ENCODE data around the gene ING5.
A peak's percentile ranks its signal among the peaks of the same experiment; 100 is the strongest.

ING5 gene

DNA sequence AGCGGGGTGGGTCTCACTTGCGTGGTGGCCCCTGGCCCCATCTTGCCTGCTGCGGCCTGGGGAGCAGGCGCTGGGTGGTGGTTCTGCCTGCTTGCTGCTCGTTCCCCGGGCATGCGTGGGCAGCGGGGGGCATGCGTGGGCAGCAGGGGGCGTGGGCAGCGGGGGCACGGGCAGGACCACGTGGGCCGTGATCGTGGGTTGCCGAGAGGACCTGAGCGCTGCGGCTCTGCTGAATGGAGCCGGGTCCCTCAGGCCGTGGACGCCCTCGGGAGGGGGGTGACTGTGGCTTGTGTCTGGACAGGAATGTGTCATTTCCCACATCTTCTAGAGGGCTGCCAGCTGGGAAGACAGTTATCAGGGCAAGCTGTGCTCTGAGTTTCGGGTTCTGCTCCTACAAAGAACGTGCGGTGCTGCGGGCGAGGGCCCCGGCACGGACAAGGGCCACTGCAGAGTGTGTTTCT, 66.4 kb downstream of the ING5 start:
- H3K27ac ChIP-seq (replicated peaks) = no peak overlapping the region
- DNase-seq (ENCODE audit: low read depth in 1 of 2, low spot score in 1 of 2) = no peak
- TF ChIP-seq SPI1 (IDR thresholded peaks at IDR 0.05; ENCODE audit: borderline replicate concordance, low read depth) = no peak
- TF ChIP-seq, protein P1, sequence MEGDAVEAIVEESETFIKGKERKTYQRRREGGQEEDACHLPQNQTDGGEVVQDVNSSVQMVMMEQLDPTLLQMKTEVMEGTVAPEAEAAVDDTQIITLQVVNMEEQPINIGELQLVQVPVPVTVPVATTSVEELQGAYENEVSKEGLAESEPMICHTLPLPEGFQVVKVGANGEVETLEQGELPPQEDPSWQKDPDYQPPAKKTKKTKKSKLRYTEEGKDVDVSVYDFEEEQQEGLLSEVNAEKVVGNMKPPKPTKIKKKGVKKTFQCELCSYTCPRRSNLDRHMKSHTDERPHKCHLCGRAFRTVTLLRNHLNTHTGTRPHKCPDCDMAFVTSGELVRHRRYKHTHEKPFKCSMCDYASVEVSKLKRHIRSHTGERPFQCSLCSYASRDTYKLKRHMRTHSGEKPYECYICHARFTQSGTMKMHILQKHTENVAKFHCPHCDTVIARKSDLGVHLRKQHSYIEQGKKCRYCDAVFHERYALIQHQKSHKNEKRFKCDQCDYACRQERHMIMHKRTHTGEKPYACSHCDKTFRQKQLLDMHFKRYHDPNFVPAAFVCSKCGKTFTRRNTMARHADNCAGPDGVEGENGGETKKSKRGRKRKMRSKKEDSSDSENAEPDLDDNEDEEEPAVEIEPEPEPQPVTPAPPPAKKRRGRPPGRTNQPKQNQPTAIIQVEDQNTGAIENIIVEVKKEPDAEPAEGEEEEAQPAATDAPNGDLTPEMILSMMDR (IDR thresholded peaks at IDR 0.05; ENCODE audit: insufficient read depth, low read length) = no peak
- no peak for TF ChIP-seq POLR2AphosphoS5 (IDR thresholded peaks at IDR 0.05; ENCODE audit: low read depth)
- TF ChIP-seq, protein P2, sequence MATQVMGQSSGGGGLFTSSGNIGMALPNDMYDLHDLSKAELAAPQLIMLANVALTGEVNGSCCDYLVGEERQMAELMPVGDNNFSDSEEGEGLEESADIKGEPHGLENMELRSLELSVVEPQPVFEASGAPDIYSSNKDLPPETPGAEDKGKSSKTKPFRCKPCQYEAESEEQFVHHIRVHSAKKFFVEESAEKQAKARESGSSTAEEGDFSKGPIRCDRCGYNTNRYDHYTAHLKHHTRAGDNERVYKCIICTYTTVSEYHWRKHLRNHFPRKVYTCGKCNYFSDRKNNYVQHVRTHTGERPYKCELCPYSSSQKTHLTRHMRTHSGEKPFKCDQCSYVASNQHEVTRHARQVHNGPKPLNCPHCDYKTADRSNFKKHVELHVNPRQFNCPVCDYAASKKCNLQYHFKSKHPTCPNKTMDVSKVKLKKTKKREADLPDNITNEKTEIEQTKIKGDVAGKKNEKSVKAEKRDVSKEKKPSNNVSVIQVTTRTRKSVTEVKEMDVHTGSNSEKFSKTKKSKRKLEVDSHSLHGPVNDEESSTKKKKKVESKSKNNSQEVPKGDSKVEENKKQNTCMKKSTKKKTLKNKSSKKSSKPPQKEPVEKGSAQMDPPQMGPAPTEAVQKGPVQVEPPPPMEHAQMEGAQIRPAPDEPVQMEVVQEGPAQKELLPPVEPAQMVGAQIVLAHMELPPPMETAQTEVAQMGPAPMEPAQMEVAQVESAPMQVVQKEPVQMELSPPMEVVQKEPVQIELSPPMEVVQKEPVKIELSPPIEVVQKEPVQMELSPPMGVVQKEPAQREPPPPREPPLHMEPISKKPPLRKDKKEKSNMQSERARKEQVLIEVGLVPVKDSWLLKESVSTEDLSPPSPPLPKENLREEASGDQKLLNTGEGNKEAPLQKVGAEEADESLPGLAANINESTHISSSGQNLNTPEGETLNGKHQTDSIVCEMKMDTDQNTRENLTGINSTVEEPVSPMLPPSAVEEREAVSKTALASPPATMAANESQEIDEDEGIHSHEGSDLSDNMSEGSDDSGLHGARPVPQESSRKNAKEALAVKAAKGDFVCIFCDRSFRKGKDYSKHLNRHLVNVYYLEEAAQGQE (IDR thresholded peaks at IDR 0.05; ENCODE audit: insufficient replicate concordance, low read depth) = no peak
- no peak for TF ChIP-seq GABPA (IDR thresholded peaks at IDR 0.05; ENCODE audit: low read depth)

DNA sequence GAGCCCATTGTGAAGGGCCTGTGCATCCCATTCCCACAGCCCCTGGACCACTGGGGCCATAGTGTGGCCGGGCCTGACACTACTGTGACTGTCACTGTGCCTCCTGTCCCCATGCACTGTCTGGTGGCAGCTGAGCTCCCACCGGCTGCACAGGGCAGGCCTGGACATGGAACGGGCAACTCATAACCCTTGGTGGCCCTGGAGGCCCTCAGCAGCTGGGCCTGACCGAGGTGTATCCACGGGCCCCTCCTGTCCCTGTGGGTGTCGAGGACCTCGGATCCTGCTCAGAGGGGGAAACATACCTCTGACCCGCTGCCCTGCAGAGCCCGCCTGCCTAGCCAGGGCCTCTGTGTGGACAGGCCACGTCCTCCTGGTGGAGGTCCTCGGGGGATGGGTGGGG, 67.0 kb downstream of the ING5 start:
- DNase-seq (ENCODE audit: low read depth in 1 of 2, low spot score in 1 of 2) = no peak
- H3K27ac ChIP-seq (replicated peaks) = no peak overlapping the region
- no peak overlapping the region for H3K4me3 ChIP-seq (replicated peaks; ENCODE audit: insufficient read depth, low read length)
- H3K27me3 ChIP-seq (ENCODE audit: insufficient read depth, poor library complexity, severe bottlenecking) = no peaks in the 10 kb centered on the region
- TF ChIP-seq, protein P1 (IDR thresholded peaks at IDR 0.05; ENCODE audit: insufficient read depth, low read length) = no peak
- TF ChIP-seq GABPA (IDR thresholded peaks at IDR 0.05; ENCODE audit: low read depth) (no peak), POLR2AphosphoS5 (IDR thresholded peaks at IDR 0.05; ENCODE audit: low read depth) (no peak), SPI1 (IDR thresholded peaks at IDR 0.05; ENCODE audit: borderline replicate concordance, low read depth) (no peak)
- TF ChIP-seq, protein P2 (IDR thresholded peaks at IDR 0.05; ENCODE audit: insufficient replicate concordance, low read depth) = no peak

More for the DNA sequence above, 66.4 kb downstream of the ING5 start:
- H3K4me3 ChIP-seq (replicated peaks; ENCODE audit: insufficient read depth, low read length) = no peak overlapping the region
- H3K27me3 ChIP-seq (ENCODE audit: insufficient read depth, poor library complexity, severe bottlenecking) = no peaks in the 10 kb centered on the region

DNA sequence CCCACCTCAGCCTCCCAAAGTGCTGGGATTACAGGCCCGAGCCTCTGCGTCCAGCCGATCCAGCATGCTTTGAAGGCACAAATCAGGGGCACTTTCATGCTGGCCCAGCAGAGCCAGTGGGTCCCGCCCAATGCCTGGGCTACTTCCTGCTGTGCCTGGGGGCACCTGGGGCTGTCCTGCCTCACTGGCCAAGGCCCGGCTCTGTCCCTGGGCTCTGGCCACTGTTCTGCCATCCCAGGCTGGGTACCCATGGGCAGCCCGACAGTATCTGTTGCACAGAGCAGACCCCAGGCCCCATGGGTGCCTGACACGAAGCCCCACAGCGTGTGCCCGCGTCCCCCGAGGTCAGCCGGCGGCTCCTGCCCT, 68.0 kb downstream of the ING5 start:
- TF ChIP-seq POLR2AphosphoS5 (IDR thresholded peaks at IDR 0.05; ENCODE audit: low read depth) (0 out of 2 replicates have a peak, but pooled peaks have one; percentile 6), GABPA (IDR thresholded peaks at IDR 0.05; ENCODE audit: low read depth) (no peak)
- Histone ChIP-seq H3K27me3 (ENCODE audit: insufficient read depth, poor library complexity, severe bottlenecking) (no peaks in the 10 kb centered on the region), H3K27ac (replicated peaks) (no peak overlapping the region), H3K4me3 (replicated peaks; ENCODE audit: insufficient read depth, low read length) (no peak overlapping the region)
- DNase-seq (ENCODE audit: low read depth in 1 of 2, low spot score in 1 of 2) = no peak

DNA sequence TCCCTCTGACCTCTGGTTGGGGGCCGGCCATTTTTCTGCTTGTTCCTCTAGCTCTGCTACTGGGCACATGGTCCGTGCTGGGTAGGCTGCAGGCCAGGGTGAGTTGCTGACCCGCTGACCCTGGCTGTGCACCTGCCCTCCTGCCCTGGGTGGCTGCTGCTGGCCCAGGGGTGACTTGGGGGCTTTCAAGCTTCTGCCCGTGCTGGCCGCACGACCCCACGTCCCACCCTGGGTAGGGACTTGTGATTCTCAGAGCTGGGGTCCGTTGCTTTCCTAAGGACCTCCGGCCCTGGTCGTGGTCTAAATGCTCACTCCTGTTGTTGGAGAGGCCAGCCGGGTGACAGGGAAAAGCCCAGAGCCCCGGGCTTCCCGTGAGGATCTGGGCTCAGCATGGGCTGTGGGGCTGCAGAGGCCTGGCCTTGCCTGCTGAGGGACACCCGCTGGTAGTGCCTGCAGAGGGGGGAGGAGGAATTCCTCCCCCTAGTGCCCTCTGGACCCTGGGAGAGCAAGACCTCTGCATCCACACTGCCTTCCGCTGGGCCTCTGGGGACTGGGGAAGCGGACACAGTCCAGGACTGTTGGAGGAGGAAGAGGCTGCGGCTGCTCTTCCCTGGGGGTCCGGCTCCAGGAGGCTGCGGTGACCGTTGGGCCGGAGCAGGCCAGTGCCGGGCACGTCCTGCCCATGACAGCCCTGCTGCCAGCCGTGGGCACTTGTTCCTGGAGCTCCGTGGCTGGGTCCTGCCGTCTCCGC, 68.5 kb downstream of the ING5 start:
- Histone ChIP-seq H3K27ac (replicated peaks) (no peak overlapping the region), H3K4me3 (replicated peaks; ENCODE audit: insufficient read depth, low read length) (no peak overlapping the region), H3K27me3 (ENCODE audit: insufficient read depth, poor library complexity, severe bottlenecking) (no peaks in the 10 kb centered on the region)
- TF ChIP-seq, protein P1 (IDR thresholded peaks at IDR 0.05; ENCODE audit: insufficient read depth, low read length) = no peak
- no peak for TF ChIP-seq POLR2AphosphoS5 (IDR thresholded peaks at IDR 0.05; ENCODE audit: low read depth)
- TF ChIP-seq, protein P2 (IDR thresholded peaks at IDR 0.05; ENCODE audit: insufficient replicate concordance, low read depth) = no peak
- TF ChIP-seq SPI1 (IDR thresholded peaks at IDR 0.05; ENCODE audit: borderline replicate concordance, low read depth) = no peak
- no peak for TF ChIP-seq GABPA (IDR thresholded peaks at IDR 0.05; ENCODE audit: low read depth)
- DNase-seq (ENCODE audit: low read depth in 1 of 2, low spot score in 1 of 2) = no peak

Data from HL-60 (cell line).